Fibroblast of villous mesenchyme (primary cell): ENCODE data around the gene ACTR1A. TPM values are rescaled to one million over a fixed set of nuclear protein-coding genes. Genes with fewer than 3 reads are reported as not detected.

Source experiments
- DNase-seq: peaks from one replicate; pipeline ENCODE4 v3.0.0-alpha.2; 2010; ENCODE audit warnings: low read depth
- H3K4me3 ChIP-seq: 2 replicates; pipeline ENCODE4 v1.5.1; 2011; ENCODE audit warnings: low read depth, mild to moderate bottlenecking, low read length
- total RNA-seq: library from RNA; depleted of rRNA; stranded (reverse); fragments of >200 nt; gene quantifications from 2 replicates; pipeline ENCODE4 v1.2.3, GENCODE V29; 2012
- TF ChIP-seq, protein P1 (sequence below): IDR thresholded peaks from 2 replicates; pipeline ENCODE4 v1.5.1; 2012; ENCODE audit warnings: low read depth, mild to moderate bottlenecking, low read length; ENCODE audit not compliant: insufficient read depth

The ACTR1A gene
- total RNA-seq, 1 donor: 130 TPM

GRCh38 chr10:102534333-102534732, 31.8 kb upstream of the ACTR1A start:
- no peak overlapping the region for H3K4me3 ChIP-seq
- DNase-seq: no peak
- TF ChIP-seq, protein P1, sequence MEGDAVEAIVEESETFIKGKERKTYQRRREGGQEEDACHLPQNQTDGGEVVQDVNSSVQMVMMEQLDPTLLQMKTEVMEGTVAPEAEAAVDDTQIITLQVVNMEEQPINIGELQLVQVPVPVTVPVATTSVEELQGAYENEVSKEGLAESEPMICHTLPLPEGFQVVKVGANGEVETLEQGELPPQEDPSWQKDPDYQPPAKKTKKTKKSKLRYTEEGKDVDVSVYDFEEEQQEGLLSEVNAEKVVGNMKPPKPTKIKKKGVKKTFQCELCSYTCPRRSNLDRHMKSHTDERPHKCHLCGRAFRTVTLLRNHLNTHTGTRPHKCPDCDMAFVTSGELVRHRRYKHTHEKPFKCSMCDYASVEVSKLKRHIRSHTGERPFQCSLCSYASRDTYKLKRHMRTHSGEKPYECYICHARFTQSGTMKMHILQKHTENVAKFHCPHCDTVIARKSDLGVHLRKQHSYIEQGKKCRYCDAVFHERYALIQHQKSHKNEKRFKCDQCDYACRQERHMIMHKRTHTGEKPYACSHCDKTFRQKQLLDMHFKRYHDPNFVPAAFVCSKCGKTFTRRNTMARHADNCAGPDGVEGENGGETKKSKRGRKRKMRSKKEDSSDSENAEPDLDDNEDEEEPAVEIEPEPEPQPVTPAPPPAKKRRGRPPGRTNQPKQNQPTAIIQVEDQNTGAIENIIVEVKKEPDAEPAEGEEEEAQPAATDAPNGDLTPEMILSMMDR: no peak

DNA sequence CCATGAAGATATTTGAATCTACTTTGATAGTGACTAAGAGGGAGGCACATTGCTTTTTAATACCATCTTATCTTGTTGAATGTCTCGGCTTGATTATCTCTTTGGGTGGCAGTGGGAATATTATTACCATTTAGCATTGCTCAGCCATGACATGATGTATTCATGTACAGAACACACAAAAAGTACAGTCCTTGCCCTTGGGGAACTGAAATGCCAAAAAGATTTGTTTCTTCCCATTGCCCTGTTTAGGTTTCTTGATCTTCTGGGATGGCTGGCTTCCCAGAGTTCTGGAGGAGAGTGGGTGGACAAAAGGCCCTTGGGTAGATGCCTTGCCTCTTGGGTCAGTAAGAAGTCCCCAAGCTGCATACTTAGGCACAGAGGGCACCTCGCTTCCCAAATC, 25.0 kb upstream of the ACTR1A start:
- TF ChIP-seq, protein P1: no peak
- no peak overlapping the region for H3K4me3 ChIP-seq
- DNase-seq: no peak

GRCh38 chr10:102524746-102525145, 22.2 kb upstream of the ACTR1A start:
- TF ChIP-seq, protein P1: no peak
- H3K4me3 ChIP-seq: no peak overlapping the region

DNA sequence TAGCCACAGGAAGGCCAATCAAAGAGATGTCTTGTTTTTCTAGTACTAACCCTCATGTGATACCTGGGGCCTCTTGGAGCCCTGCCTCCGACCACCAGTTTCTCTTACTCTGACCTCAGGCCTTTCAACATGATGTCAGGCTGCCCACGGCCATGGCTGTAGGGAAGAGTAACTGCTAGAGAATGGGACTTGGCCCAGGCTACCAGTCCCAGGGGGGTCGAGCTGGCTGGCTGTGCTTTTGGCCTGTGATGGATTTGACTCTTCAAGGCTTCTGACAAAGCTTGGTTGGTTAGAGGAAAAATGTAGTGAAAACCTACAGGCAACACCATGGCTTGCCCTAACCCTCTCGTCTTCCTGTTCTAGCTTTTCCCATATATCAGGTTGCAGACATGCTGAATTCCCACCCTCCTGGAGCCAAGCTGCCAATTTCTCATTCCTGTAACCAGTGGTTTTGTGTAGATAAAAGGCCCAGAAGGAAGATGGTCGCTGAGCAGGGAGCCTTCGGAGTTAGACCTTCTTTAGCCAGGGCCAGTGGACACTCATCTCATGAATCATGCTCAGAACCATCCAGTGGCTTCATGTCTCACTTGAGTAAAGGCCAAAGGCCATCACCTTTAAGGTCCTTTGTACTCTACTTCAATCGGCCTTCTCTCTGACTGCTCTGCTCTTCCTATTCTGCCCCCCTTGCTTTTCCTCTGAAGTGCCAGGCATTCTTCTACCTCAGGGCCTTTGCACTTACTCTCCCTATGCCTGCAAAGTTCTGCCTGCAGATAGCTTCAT, 20.9 kb upstream of the ACTR1A start:
- DNase-seq: peak; percentile 17
- TF ChIP-seq, protein P1: no peak
- H3K4me3 ChIP-seq: no peak overlapping the region

More at GRCh38 chr10:102524746-102525145, 22.2 kb upstream of the ACTR1A start:
- no peak for DNase-seq

- no peak overlapping the region for H3K4me3 ChIP-seq
- TF ChIP-seq, protein P1: no peak
- no peak for DNase-seq
These were observed 20.4 kb upstream of the ACTR1A start for GRCh38 chr10:102522874-102523249.

DNA sequence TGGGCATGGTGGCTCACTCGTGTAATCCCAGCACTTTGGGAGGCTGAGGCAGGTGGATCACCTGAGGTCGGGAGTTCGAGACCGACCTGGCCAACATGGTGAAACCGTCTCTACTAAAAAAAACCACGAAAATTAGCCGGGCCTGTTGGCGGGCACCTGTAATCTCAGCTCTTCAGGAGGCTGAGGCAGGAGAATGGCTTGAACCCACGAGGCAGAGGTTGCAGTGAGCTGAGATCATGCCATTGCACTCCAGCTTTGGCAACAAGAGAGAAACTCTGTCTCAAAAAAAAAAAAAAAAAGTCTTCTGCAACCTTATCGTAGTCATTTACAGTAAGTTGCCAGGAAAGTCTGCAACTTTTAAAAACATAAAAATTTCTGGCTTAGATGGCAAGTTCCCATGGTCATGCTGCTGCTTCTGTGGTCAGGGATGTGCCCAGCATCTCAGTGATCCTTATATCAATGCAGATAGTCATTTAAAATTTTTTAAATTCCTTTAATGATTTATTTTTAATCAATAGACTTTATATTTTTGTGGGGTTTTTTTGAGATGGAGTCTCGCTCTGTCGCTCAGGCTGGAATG, 16.8 kb upstream of the ACTR1A start:
- TF ChIP-seq, protein P1: no peak
- no peak overlapping the region for H3K4me3 ChIP-seq
- DNase-seq: no peak
